Measurements from ENCODE around the gene RTN4.

DNA sequence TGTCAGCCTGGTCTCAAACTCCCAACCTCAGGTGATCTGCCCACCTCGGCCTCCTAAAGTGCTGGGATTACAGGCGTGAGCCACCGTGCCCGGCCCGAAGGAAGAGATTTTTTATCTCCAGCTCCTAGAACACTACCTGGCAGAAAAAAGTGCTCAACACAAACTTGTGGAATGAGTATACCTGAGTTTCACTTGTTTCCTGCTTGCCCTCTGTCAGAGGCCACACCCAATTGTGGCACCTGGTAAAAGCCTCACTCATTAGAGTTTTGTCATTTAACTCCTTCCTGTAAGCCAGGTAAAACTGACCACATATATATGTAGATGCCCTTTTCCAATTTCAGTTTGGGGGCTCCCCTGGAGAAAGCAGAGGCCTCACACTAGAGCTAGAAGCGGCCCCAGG is 42.2 kb upstream of the RTN4 start:
- no peak for TF ChIP-seq CTCF (IDR thresholded peaks at IDR 0.05)
- TF ChIP-seq POLR2A (IDR thresholded peaks at IDR 0.05), result no peak
